ENCODE results near the gene RFPL3.

RFPL3 gene

DNA sequence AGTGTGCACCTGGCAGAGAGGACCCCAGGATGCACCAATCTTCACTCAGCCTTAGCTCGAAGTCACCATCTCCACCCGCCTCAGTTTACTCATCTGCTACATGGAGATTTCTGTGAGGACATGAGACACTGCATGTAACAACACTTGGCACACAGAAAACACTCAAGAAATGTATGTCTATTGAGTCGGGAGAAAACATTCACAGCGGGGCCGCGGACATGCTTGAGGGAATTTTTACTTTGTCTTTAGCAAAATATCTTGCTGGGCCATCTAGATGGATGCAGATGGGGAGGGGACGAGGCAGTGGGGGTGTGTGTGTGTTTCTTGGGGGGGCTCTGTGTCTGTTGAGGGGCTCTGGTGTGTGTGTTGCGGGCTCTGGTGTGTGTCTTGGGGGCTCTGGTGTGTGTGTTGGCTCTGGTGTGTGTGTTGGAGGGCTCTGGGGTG is 28.4 kb upstream of the RFPL3 start:
- no peaks in the 10 kb centered on the region for H3K9me3 ChIP-seq (ENCODE audit: control insufficient read depth, low read length)
- no peak overlapping the region for H2AFZ ChIP-seq (ENCODE audit: low read depth, low read length)
- no peak overlapping the region for H2AK5ac ChIP-seq (ENCODE audit: low read length, severe bottlenecking)
- H3K4me3 ChIP-seq (ENCODE audit: insufficient read depth in 1 of 2, low read depth in 1 of 2, low read length in 2 of 2): no peak overlapping the region
- H3K18ac ChIP-seq (ENCODE audit: low read depth in 1 of 2, low read length in 2 of 2): no peak overlapping the region
- no peak overlapping the region for H3K27ac ChIP-seq (ENCODE audit: low read length, poor library complexity, severe bottlenecking)
- H2BK5ac ChIP-seq (ENCODE audit: low read depth, low read length, poor library complexity, severe bottlenecking): no peak overlapping the region
- 86% methylated on average over 8 of the region's 8 CpGs for WGBS
- no peaks in the 10 kb centered on the region for H3K36me3 ChIP-seq (ENCODE audit: control insufficient read depth in 1 of 2, insufficient read depth in 2 of 2, low read depth in 1 of 2, low read length in 2 of 2)
- no peak overlapping the region for H2BK12ac ChIP-seq (ENCODE audit: low read length in 2 of 2)
- H3K79me1 ChIP-seq (replicated peaks; ENCODE audit: low read length, poor library complexity, severe bottlenecking): no peaks in the 10 kb centered on the region
- no peak overlapping the region for H3K4ac ChIP-seq (ENCODE audit: low read depth in 1 of 2, low read length in 2 of 2)
- H3K27me3 ChIP-seq (ENCODE audit: control insufficient read depth in 1 of 2, insufficient read depth in 1 of 2, low read length in 2 of 2): peaks cover 11 to 13% of the 10 kb centered on the region in 2 experiments
- no peak overlapping the region for H2BK15ac ChIP-seq (ENCODE audit: low read depth, poor library complexity, severe bottlenecking)
- no peak overlapping the region for H4K8ac ChIP-seq (ENCODE audit: low read length)
- DNase-seq: no peak
- no peak overlapping the region for H4K91ac ChIP-seq (ENCODE audit: low read length)
- no peak overlapping the region for H2BK120ac ChIP-seq (ENCODE audit: low read depth, low read length)
- H3K14ac ChIP-seq (ENCODE audit: low read length in 2 of 2): no peak overlapping the region
- peaks cover 2% of the 10 kb centered on the region for H3K4me1 ChIP-seq (ENCODE audit: control insufficient read depth, insufficient read depth, low read depth, low read length)
- H3K4me2 ChIP-seq (ENCODE audit: low read length, poor library complexity, severe bottlenecking): no peak overlapping the region
- H3K9ac ChIP-seq (ENCODE audit: low read length): no peak overlapping the region
- no peak overlapping the region for H3K23ac ChIP-seq (ENCODE audit: low read length in 2 of 2)

DNA sequence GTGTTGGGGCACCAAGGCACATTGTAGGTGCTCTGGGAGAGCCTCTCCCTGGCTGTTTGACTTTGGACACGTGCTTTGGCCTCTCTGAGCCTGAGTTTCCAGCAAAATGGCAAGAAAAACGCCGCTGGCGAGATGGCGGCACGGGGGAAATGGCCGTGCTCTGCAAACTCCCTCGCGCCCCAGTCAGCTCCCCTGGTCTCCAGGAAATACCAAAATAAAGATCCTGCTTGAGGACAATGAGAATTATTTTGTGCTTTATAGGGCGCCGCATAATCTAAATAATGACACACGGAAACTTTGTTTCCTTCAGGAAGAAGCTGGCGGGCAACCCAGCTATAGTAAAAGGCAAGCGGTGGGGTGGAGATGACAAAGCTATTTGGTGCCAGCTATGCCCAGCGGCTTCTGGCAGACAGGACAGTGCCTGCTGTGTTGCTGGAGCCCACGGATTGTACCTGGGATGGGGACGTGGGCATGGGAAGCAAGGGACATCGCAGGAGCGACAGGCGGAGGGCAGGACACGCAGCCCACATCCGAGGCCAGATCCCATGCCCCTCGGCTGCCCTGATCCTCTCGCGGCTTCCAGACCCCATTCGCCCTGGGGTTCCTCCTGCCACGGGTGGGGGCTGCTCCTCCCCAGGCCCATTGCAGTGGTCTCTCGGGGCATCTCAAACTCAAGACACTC is 26.3 kb upstream of the RFPL3 start:
- 88% methylated on average over 28 of the region's 28 CpGs for WGBS
- no peak overlapping the region for H3K4ac ChIP-seq (ENCODE audit: low read depth in 1 of 2, low read length in 2 of 2)
- H2AK5ac ChIP-seq (ENCODE audit: low read length, severe bottlenecking): no peak overlapping the region
- no peaks in the 10 kb centered on the region for H3K9me3 ChIP-seq (ENCODE audit: control insufficient read depth, low read length)
- H3K18ac ChIP-seq (ENCODE audit: low read depth in 1 of 2, low read length in 2 of 2): no peak overlapping the region
- H3K23ac ChIP-seq (ENCODE audit: low read length in 2 of 2): no peak overlapping the region
- no peak overlapping the region for H2BK5ac ChIP-seq (ENCODE audit: low read depth, low read length, poor library complexity, severe bottlenecking)
- no peak for DNase-seq
- no peak overlapping the region for H2BK12ac ChIP-seq (ENCODE audit: low read length in 2 of 2)
- H3K4me2 ChIP-seq (ENCODE audit: low read length, poor library complexity, severe bottlenecking): no peak overlapping the region
- peaks cover 2% of the 10 kb centered on the region for H3K4me1 ChIP-seq (ENCODE audit: control insufficient read depth, insufficient read depth, low read depth, low read length)
- no peaks in the 10 kb centered on the region for H3K79me1 ChIP-seq (replicated peaks; ENCODE audit: low read length, poor library complexity, severe bottlenecking)
- no peak overlapping the region for H3K4me3 ChIP-seq (ENCODE audit: insufficient read depth in 1 of 2, low read depth in 1 of 2, low read length in 2 of 2)
- no peak overlapping the region for H2AFZ ChIP-seq (ENCODE audit: low read depth, low read length)
- H3K27me3 ChIP-seq (ENCODE audit: control insufficient read depth in 1 of 2, insufficient read depth in 1 of 2, low read length in 2 of 2): peaks cover 13 to 28% of the 10 kb centered on the region in 2 experiments
- no peak overlapping the region for H4K8ac ChIP-seq (ENCODE audit: low read length)
- H4K91ac ChIP-seq (ENCODE audit: low read length): no peak overlapping the region
- no peak overlapping the region for H2BK120ac ChIP-seq (ENCODE audit: low read depth, low read length)
- H3K14ac ChIP-seq (ENCODE audit: low read length in 2 of 2): no peak overlapping the region
- H2BK15ac ChIP-seq (ENCODE audit: low read depth, poor library complexity, severe bottlenecking): no peak overlapping the region
- H3K36me3 ChIP-seq (ENCODE audit: control insufficient read depth in 1 of 2, insufficient read depth in 2 of 2, low read depth in 1 of 2, low read length in 2 of 2): no peaks in the 10 kb centered on the region
- no peak overlapping the region for H3K9ac ChIP-seq (ENCODE audit: low read length)
- no peak overlapping the region for H3K27ac ChIP-seq (ENCODE audit: low read length, poor library complexity, severe bottlenecking)

DNA sequence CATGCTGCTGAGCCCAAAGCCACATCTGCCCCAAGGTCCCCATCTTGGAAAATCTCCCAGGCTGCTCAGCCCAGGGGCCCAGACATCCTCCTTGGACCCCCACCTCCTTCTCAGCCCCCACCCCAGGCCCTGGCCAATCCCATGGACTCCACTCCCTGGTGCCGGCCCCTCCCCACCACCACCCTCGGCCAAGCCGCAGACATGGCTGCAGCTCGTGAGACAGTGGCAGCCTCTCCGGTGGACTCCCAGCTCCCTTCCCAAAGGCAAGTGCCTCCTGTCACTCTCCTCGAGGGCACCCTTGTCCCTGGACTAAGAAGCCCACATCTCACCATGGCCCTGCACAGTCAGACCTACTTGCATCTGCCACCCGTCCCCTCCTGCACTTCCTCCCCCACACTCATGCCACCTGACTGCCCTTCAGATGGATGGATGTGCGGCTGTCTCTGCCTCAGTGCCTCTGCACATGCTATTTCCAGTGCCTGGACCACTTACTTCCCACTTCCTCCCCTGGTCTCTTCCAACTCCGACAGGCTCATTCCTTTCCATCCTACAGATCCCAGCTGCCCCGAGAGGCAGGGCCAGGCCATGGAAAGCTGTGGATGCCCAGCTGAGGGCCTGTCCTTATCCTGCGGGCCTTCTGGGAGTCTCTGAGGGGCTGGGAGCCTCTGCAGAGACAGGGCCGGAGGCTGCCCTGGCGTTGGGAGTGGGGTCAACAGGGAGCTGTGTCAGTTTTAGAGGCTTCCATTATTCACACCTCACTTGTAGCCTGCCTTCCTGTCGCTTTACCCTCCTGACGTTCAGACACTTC is 25.5 kb upstream of the RFPL3 start:
- Histone ChIP-seq H2AK5ac (ENCODE audit: low read length, severe bottlenecking) (no peak overlapping the region), H3K14ac (ENCODE audit: low read length in 2 of 2) (peak overlapping the region in 1 of 2 experiments; percentile 49), H3K4me1 (ENCODE audit: control insufficient read depth, insufficient read depth, low read depth, low read length) (peaks cover 2% of the 10 kb centered on the region), H3K4me3 (ENCODE audit: insufficient read depth in 1 of 2, low read depth in 1 of 2, low read length in 2 of 2) (no peak overlapping the region), H3K9ac (ENCODE audit: low read length) (no peak overlapping the region), H3K4me2 (ENCODE audit: low read length, poor library complexity, severe bottlenecking) (no peak overlapping the region), H4K91ac (ENCODE audit: low read length) (no peak overlapping the region), H3K23ac (ENCODE audit: low read length in 2 of 2) (no peak overlapping the region), H3K79me1 (replicated peaks; ENCODE audit: low read length, poor library complexity, severe bottlenecking) (no peaks in the 10 kb centered on the region), H3K18ac (ENCODE audit: low read depth in 1 of 2, low read length in 2 of 2) (no peak overlapping the region), H2AFZ (ENCODE audit: low read depth, low read length) (no peak overlapping the region), H3K27ac (ENCODE audit: low read length, poor library complexity, severe bottlenecking) (no peak overlapping the region), H4K8ac (ENCODE audit: low read length) (no peak overlapping the region), H2BK15ac (ENCODE audit: low read depth, poor library complexity, severe bottlenecking) (no peak overlapping the region), H3K27me3 (ENCODE audit: control insufficient read depth in 1 of 2, insufficient read depth in 1 of 2, low read length in 2 of 2) (peaks cover 13 to 36% of the 10 kb centered on the region in 2 experiments), H2BK12ac (ENCODE audit: low read length in 2 of 2) (no peak overlapping the region), H2BK5ac (ENCODE audit: low read depth, low read length, poor library complexity, severe bottlenecking) (no peak overlapping the region), H3K4ac (ENCODE audit: low read depth in 1 of 2, low read length in 2 of 2) (no peak overlapping the region), H3K9me3 (ENCODE audit: control insufficient read depth, low read length) (no peaks in the 10 kb centered on the region), H3K36me3 (ENCODE audit: control insufficient read depth in 1 of 2, insufficient read depth in 2 of 2, low read depth in 1 of 2, low read length in 2 of 2) (no peaks in the 10 kb centered on the region), H2BK120ac (ENCODE audit: low read depth, low read length) (no peak overlapping the region)
- 80% methylated on average over 14 of the region's 15 CpGs for WGBS
- no peak for DNase-seq

- 69% methylated on average over 9 of the region's 10 CpGs for WGBS
- H3K4me2 ChIP-seq (ENCODE audit: low read length, poor library complexity, severe bottlenecking): no peak overlapping the region
Observed at GRCh38 chr22:32333141-32333768, 24.4 kb upstream of the RFPL3 start.

More at GRCh38 chr22:32333141-32333768, 24.4 kb upstream of the RFPL3 start:
- H2BK12ac ChIP-seq (ENCODE audit: low read length in 2 of 2): no peak overlapping the region
- H3K79me1 ChIP-seq (replicated peaks; ENCODE audit: low read length, poor library complexity, severe bottlenecking): no peaks in the 10 kb centered on the region
- H2AFZ ChIP-seq (ENCODE audit: low read depth, low read length): no peak overlapping the region
- no peak overlapping the region for H3K18ac ChIP-seq (ENCODE audit: low read depth in 1 of 2, low read length in 2 of 2)
- H2BK15ac ChIP-seq (ENCODE audit: low read depth, poor library complexity, severe bottlenecking): no peak overlapping the region
- no peak overlapping the region for H4K91ac ChIP-seq (ENCODE audit: low read length)
- H3K36me3 ChIP-seq (ENCODE audit: control insufficient read depth in 1 of 2, insufficient read depth in 2 of 2, low read depth in 1 of 2, low read length in 2 of 2): no peaks in the 10 kb centered on the region
- peak overlapping the region in 1 of 2 experiments; percentile 3 for H3K14ac ChIP-seq (ENCODE audit: low read length in 2 of 2)
- no peak overlapping the region for H2BK120ac ChIP-seq (ENCODE audit: low read depth, low read length)
- DNase-seq: no peak
- H3K4me1 ChIP-seq (ENCODE audit: control insufficient read depth, insufficient read depth, low read depth, low read length): peaks cover 2% of the 10 kb centered on the region
- no peak overlapping the region for H3K23ac ChIP-seq (ENCODE audit: low read length in 2 of 2)
- peak overlapping the region; percentile 27 for H4K8ac ChIP-seq (ENCODE audit: low read length)
- no peak overlapping the region for H3K4ac ChIP-seq (ENCODE audit: low read depth in 1 of 2, low read length in 2 of 2)
- H3K4me3 ChIP-seq (ENCODE audit: insufficient read depth in 1 of 2, low read depth in 1 of 2, low read length in 2 of 2): no peak overlapping the region
- no peak overlapping the region for H2AK5ac ChIP-seq (ENCODE audit: low read length, severe bottlenecking)
- H3K9me3 ChIP-seq (ENCODE audit: control insufficient read depth, low read length): no peaks in the 10 kb centered on the region
- no peak overlapping the region for H2BK5ac ChIP-seq (ENCODE audit: low read depth, low read length, poor library complexity, severe bottlenecking)
- H3K9ac ChIP-seq (ENCODE audit: low read length): no peak overlapping the region
- H3K27me3 ChIP-seq (ENCODE audit: control insufficient read depth in 1 of 2, insufficient read depth in 1 of 2, low read length in 2 of 2): peaks cover 13 to 45% of the 10 kb centered on the region in 2 experiments
- H3K27ac ChIP-seq (ENCODE audit: low read length, poor library complexity, severe bottlenecking): no peak overlapping the region
